ENCODE data around the gene TMCC1.
A peak's percentile ranks its signal among the peaks of the same experiment; 100 is the strongest.

Gene TMCC1

DNA sequence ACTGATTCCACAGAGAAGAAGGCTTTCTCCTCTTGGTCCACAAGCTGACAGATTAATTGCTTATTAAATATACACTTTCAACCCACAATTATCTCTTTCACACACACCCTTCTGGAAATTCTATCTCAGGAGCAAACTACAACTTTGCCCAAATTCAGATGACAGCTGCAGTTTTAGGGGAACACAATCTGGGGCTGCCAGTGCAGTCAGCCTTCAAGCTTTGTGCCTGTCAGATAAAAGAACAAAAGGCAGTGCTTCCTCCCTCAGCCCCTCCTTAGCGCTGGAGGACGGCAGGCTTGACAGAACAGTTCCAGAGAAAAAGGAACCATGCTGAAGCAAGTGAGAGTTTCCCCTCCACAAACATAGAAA is 99.6 kb downstream of the TMCC1 start:
- in situ Hi-C loops (cut with MboI; ENCODE audit: low pct_unique_long_range_greater_than_20kb, low sequenced_read_pairs, unreplicated experiment), result no loop called here
- no peak for TF ChIP-seq CTCF (IDR thresholded peaks at IDR 0.05; ENCODE audit: extremely low read depth, insufficient read depth, missing control alignments)
- DNase-seq (ENCODE audit: low spot score), result peak; percentile 14

DNA sequence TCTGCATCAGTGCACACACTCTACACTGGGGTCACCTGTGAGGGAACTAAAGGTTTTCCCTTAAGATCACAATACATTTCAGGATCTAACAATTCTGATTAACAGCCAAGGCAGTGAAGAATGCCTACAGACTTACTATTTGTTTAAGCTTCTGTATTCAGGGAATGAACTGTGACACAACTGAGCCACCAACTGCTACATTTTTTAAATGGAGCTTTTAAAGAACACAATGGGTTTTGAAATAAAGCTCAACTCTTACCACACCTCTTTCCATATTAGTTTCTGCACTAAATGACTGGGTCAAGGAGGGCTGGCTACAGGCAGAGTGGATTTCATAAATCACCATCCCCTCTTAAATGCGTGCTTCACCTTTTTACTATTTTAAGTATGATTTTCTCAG is 100.2 kb downstream of the TMCC1 start:
- in situ Hi-C loops (cut with MboI; ENCODE audit: low pct_unique_long_range_greater_than_20kb, low sequenced_read_pairs, unreplicated experiment), result no loop called here
- DNase-seq (ENCODE audit: low spot score), result peak; percentile 19
- TF ChIP-seq CTCF (IDR thresholded peaks at IDR 0.05; ENCODE audit: extremely low read depth, insufficient read depth, missing control alignments), result no peak

- DNase-seq (ENCODE audit: low spot score), result no peak
- no peak for TF ChIP-seq CTCF (IDR thresholded peaks at IDR 0.05; ENCODE audit: extremely low read depth, insufficient read depth, missing control alignments)
- in situ Hi-C loops (cut with MboI; ENCODE audit: low pct_unique_long_range_greater_than_20kb, low sequenced_read_pairs, unreplicated experiment), result no loop called here
Observed at GRCh38 chr3:129783470-129783869, 110.0 kb downstream of the TMCC1 start.

- no peak for DNase-seq (ENCODE audit: low spot score)
- in situ Hi-C loops (cut with MboI; ENCODE audit: low pct_unique_long_range_greater_than_20kb, low sequenced_read_pairs, unreplicated experiment), result no loop called here
- TF ChIP-seq CTCF (IDR thresholded peaks at IDR 0.05; ENCODE audit: extremely low read depth, insufficient read depth, missing control alignments), result no peak
Observed at GRCh38 chr3:129778871-129779270, 114.6 kb downstream of the TMCC1 start.

DNA sequence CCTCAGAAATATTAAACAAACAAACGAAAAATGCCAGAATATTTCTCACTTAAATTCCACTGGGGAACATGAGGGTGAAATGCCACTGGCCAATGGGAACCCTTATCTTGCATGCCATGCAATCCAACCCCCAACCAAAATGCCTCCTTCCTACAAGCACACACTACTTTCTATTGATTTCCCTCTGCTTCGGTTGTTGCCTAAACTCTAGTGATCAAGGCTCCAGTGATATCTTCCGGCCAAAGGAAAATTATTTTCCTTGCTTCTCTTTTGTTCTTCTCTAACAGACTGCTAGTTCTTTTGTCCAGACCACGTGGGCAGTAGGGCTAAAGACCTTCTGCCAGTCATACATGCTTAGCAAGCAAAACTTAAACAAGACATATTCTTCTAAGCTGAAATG is 115.7 kb downstream of the TMCC1 start:
- in situ Hi-C loops (cut with MboI; ENCODE audit: low pct_unique_long_range_greater_than_20kb, low sequenced_read_pairs, unreplicated experiment), result no loop called here
- DNase-seq (ENCODE audit: low spot score), result no peak
- TF ChIP-seq CTCF (IDR thresholded peaks at IDR 0.05; ENCODE audit: extremely low read depth, insufficient read depth, missing control alignments), result no peak

- TF ChIP-seq CTCF (IDR thresholded peaks at IDR 0.05; ENCODE audit: extremely low read depth, insufficient read depth, missing control alignments), result no peak
- in situ Hi-C loops (cut with MboI; ENCODE audit: low pct_unique_long_range_greater_than_20kb, low sequenced_read_pairs, unreplicated experiment), result no loop called here
Observed at GRCh38 chr3:129775870-129776269, 117.6 kb downstream of the TMCC1 start.

More at GRCh38 chr3:129775870-129776269, 117.6 kb downstream of the TMCC1 start:
- DNase-seq (ENCODE audit: low spot score), result no peak
